Liver (tissue), 3 donors: ENCODE measurements around the gene AFF2.

Experiments
- HNF4A ChIP-seq, 2 donors: conservative IDR thresholded peaks; 2 replicates each; pipeline ENCODE4 v1.6.1; 2016; ENCODE audit warnings: antibody characterized with exemption in 2 of 2, mild to moderate bottlenecking in 2 of 2
- JUND ChIP-seq, 2 donors: IDR thresholded peaks; 2 replicates each; pipeline ENCODE4 v1.6.1; 2016; ENCODE audit warnings: antibody characterized with exemption in 2 of 2
- NR2F2 ChIP-seq: IDR thresholded peaks from 2 replicates; pipeline ENCODE4 v1.6.1; 2016; ENCODE audit warnings: antibody characterized with exemption
- TAF1 ChIP-seq: conservative IDR thresholded peaks from 2 replicates; pipeline ENCODE4 v1.6.1; 2016; ENCODE audit warnings: antibody characterized with exemption, mild to moderate bottlenecking
- TF ChIP-seq, protein P1 (sequence below): fragments of 150-350 bp; IDR thresholded peaks from 2 replicates; pipeline ENCODE4 v1.5.1; 2017; ENCODE audit warnings: improper control_type of control experiment, low read depth, low read length; ENCODE audit not compliant: missing input control
- donor health status: healthy.
- donor health status: healthy.

DNA sequence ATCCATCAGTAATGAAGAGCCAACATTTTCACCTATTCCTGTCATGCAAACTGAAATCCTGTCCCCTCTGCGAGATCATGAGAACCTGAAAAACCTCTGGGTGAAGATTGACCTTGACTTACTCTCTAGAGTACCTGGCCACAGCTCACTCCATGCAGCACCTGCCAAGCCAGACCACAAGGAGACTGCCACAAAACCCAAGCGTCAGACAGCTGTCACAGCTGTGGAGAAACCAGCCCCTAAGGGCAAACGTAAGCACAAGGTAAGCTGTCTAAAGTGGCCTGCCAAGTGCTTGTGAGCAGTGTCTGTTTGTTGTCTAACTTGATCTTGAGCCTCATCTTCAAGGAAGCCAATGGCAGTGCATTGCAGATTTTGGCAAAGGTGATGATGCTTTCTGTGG, 455.9 kb downstream of the AFF2 start:
- TF ChIP-seq, protein P1, sequence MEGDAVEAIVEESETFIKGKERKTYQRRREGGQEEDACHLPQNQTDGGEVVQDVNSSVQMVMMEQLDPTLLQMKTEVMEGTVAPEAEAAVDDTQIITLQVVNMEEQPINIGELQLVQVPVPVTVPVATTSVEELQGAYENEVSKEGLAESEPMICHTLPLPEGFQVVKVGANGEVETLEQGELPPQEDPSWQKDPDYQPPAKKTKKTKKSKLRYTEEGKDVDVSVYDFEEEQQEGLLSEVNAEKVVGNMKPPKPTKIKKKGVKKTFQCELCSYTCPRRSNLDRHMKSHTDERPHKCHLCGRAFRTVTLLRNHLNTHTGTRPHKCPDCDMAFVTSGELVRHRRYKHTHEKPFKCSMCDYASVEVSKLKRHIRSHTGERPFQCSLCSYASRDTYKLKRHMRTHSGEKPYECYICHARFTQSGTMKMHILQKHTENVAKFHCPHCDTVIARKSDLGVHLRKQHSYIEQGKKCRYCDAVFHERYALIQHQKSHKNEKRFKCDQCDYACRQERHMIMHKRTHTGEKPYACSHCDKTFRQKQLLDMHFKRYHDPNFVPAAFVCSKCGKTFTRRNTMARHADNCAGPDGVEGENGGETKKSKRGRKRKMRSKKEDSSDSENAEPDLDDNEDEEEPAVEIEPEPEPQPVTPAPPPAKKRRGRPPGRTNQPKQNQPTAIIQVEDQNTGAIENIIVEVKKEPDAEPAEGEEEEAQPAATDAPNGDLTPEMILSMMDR, result no peak
- TF ChIP-seq TAF1 (no peak), NR2F2 (no peak), HNF4A (conservative IDR thresholded peaks at IDR 0.05) (no peak), JUND (IDR thresholded peaks at IDR 0.05) (no peak)
